PC-9 (cell line): ENCODE measurements around the gene DSCAML1. TPM values are rescaled to one million over a fixed set of nuclear protein-coding genes. Genes with fewer than 3 reads are reported as not detected.

Source experiments
- BruUV-seq: library from RNA; stranded (reverse); fragments of 400-500 nt; replicated peaks from 2 replicates; lab custom pipeline; 2021; lab: Mats Ljungman, UMichigan
- CTCF ChIA-PET: fragments of 300-600 bp; sonication (Branson Sonifier 250); formaldehyde crosslinking; loops from one replicate; lab custom pipeline; 2022; ENCODE audit warnings: antibody characterized with exemption; lab: Charles Lee
- POLR2A ChIA-PET: fragments of 300-600 bp; sonication (Branson Sonifier 250); formaldehyde crosslinking; loops from one replicate; lab custom pipeline; 2022; ENCODE audit warnings: antibody characterized with exemption; ENCODE audit not compliant: unreplicated experiment; lab: Charles Lee
- DNase-seq, 2 experiments: peaks; one replicate each; pipeline versions ENCODE4 v3.0.0 to v3.0.0-alpha.2; 2015 to 2022; ENCODE audit warnings: mixed read lengths in 1 of 2
- H2AFZ ChIP-seq: fragments of 200-600 bp; sonication (generic); 2 replicates; pipeline ENCODE4 v1.8.1; 2017; ENCODE audit warnings: antibody characterized with exemption
- H3F3A ChIP-seq: fragments of 200-600 bp; sonication (generic); 2 replicates; pipeline ENCODE4 v1.8.1; 2017; ENCODE audit warnings: antibody characterized with exemption, mild to moderate bottlenecking, low read depth; ENCODE audit not compliant: insufficient read depth
- H3K27ac ChIP-seq: fragments of 200-600 bp; sonication (generic); 2 replicates; pipeline ENCODE4 v1.6.1; 2016; ENCODE audit warnings: mixed run types
- H3K27me3 ChIP-seq: fragments of 200-600 bp; sonication (generic); 2 replicates; pipeline ENCODE4 v1.6.1; 2016; ENCODE audit warnings: low read depth, mixed run types; ENCODE audit not compliant: insufficient read depth
- H3K36me3 ChIP-seq: fragments of 200-600 bp; sonication (generic); 2 replicates; pipeline ENCODE4 v1.6.1; 2016; ENCODE audit warnings: low read depth, mixed run types
- H3K4me1 ChIP-seq: fragments of 200-600 bp; sonication (generic); replicated peaks from 2 replicates; pipeline ENCODE4 v1.6.1; 2016; ENCODE audit warnings: mixed run types; ENCODE audit not compliant: insufficient read depth
- H3K4me2 ChIP-seq: fragments of 200-600 bp; sonication (generic); 2 replicates; pipeline ENCODE4 v1.6.1; 2017; ENCODE audit warnings: mixed run types
- H3K4me3 ChIP-seq: fragments of 200-600 bp; sonication (generic); 2 replicates; pipeline ENCODE4 v1.6.1; 2016; ENCODE audit warnings: mixed run types
- H3K79me2 ChIP-seq: fragments of 200-600 bp; sonication (generic); 2 replicates; pipeline ENCODE4 v1.6.1; 2017; ENCODE audit warnings: low read depth, mixed run types
- H3K9me2 ChIP-seq: fragments of 200-600 bp; sonication (generic); 2 replicates; pipeline ENCODE4 v1.8.1; 2017; ENCODE audit warnings: mild to moderate bottlenecking; ENCODE audit not compliant: insufficient read depth
- H3K9me3 ChIP-seq: fragments of 200-600 bp; sonication (generic); 2 replicates; pipeline ENCODE4 v1.8.1; 2016; ENCODE audit warnings: low read depth; ENCODE audit not compliant: insufficient read depth
- H4K20me1 ChIP-seq: fragments of 200-600 bp; sonication (generic); 2 replicates; pipeline ENCODE4 v1.8.1; 2017; ENCODE audit not compliant: insufficient read depth
- EZH2 ChIP-seq: fragments of 200-600 bp; sonication (generic); IDR thresholded peaks from 2 replicates; pipeline ENCODE4 v1.8.0; 2017; ENCODE audit warnings: antibody characterized with exemption, low read depth
- intact Hi-C: fragments of 100-400 bp; cut with micrococcal nuclease; formaldehyde crosslinking; loops from one replicate; pipeline ENCODE4 v1.10.0; 2022; ENCODE audit not compliant: unreplicated experiment
- total RNA-seq: library from RNA; stranded (reverse); gene quantifications from 2 replicates; pipeline ENCODE4 v1.2.3, GENCODE V29; 2021
- TF ChIP-seq, protein P1 (sequence below): fragments of 200-600 bp; sonication (generic); conservative IDR thresholded peaks from 2 replicates; pipeline ENCODE4 v1.6.1; 2017; ENCODE audit warnings: mixed run types, antibody characterized with exemption, mild to moderate bottlenecking, moderate library complexity

DSCAML1 gene
- total RNA-seq, 1 experiment from 2014 or later, result not detected

DNA sequence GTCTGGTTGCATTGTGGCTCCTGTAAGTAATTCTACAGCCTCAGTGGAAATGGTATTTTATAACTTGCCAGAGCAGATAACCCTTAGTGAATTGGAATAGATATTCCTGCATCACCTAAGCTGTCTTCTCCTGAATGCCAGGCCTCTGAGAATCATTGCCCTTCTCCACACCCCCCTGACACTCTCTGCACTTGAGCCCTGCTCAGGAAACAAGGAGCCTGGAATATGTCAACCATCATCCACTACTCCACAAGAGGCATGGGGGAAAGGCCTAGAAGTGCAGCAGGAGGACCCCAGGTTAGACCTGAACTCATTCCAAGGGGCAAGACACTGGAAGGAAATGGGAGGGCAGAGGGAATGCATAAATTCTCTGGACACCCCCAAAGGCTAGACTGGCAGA, 72.4 kb downstream of the DSCAML1 start:
- ChIA-PET POLR2A (no interaction called here), CTCF (no interaction called here)
- no TSS peak for BruUV-seq
- H3K36me3 ChIP-seq, result no peaks in the 10 kb centered on the region
- no peak overlapping the region for H3K27ac ChIP-seq
- H3K4me3 ChIP-seq, result no peak overlapping the region
- no peaks in the 10 kb centered on the region for H4K20me1 ChIP-seq
- H3K9me3 ChIP-seq, result no peaks in the 10 kb centered on the region
- intact Hi-C loops, result no loop called here
- H3K27me3 ChIP-seq, result peaks cover 94% of the 10 kb centered on the region
- H3F3A ChIP-seq, result no peaks in the 10 kb centered on the region
- no peaks in the 10 kb centered on the region for H3K4me1 ChIP-seq
- DNase-seq, result no peak
- H3K79me2 ChIP-seq, result no peaks in the 10 kb centered on the region
- no peak overlapping the region for H2AFZ ChIP-seq
- H3K4me2 ChIP-seq, result no peak overlapping the region
- H3K9me2 ChIP-seq, result no peaks in the 10 kb centered on the region
- TF ChIP-seq, protein P1, sequence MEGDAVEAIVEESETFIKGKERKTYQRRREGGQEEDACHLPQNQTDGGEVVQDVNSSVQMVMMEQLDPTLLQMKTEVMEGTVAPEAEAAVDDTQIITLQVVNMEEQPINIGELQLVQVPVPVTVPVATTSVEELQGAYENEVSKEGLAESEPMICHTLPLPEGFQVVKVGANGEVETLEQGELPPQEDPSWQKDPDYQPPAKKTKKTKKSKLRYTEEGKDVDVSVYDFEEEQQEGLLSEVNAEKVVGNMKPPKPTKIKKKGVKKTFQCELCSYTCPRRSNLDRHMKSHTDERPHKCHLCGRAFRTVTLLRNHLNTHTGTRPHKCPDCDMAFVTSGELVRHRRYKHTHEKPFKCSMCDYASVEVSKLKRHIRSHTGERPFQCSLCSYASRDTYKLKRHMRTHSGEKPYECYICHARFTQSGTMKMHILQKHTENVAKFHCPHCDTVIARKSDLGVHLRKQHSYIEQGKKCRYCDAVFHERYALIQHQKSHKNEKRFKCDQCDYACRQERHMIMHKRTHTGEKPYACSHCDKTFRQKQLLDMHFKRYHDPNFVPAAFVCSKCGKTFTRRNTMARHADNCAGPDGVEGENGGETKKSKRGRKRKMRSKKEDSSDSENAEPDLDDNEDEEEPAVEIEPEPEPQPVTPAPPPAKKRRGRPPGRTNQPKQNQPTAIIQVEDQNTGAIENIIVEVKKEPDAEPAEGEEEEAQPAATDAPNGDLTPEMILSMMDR, result no peak
- no peak for TF ChIP-seq EZH2

DNA sequence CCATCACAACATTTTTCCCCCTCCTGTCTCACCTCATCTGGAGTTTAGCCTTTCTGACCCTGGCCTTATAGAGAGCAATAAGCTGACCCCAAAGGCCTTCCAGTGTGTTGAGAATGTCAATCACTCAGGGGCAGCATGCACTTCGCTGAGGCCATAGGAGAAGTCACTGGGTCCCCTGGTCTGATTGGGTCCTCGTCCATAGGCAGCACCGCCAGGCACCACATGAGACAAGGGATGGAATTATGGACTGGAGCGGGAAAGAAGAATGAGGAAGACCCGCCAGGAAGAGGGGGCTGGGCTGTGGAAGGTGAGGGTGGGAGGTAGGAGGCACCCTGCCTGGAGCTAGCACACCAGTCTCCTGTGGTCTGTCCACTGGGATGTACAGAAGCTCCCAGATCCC, 72.9 kb downstream of the DSCAML1 start:
- H3K4me3 ChIP-seq, result no peak overlapping the region
- no TSS peak for BruUV-seq
- H3K9me2 ChIP-seq, result no peaks in the 10 kb centered on the region
- CTCF ChIA-PET, result no interaction called here
- H4K20me1 ChIP-seq, result no peaks in the 10 kb centered on the region
- H2AFZ ChIP-seq, result no peak overlapping the region
- no peaks in the 10 kb centered on the region for H3K4me1 ChIP-seq
- H3F3A ChIP-seq, result no peaks in the 10 kb centered on the region
- TF ChIP-seq, protein P1, result no peak
- TF ChIP-seq EZH2, result no peak
- DNase-seq, result no peak
- no peak overlapping the region for H3K4me2 ChIP-seq
- H3K36me3 ChIP-seq, result no peaks in the 10 kb centered on the region
- H3K9me3 ChIP-seq, result no peaks in the 10 kb centered on the region
- POLR2A ChIA-PET, result no interaction called here
- H3K27ac ChIP-seq, result no peak overlapping the region
- H3K79me2 ChIP-seq, result no peaks in the 10 kb centered on the region
- H3K27me3 ChIP-seq, result peaks cover 94% of the 10 kb centered on the region
- intact Hi-C loops, result no loop called here

DNA sequence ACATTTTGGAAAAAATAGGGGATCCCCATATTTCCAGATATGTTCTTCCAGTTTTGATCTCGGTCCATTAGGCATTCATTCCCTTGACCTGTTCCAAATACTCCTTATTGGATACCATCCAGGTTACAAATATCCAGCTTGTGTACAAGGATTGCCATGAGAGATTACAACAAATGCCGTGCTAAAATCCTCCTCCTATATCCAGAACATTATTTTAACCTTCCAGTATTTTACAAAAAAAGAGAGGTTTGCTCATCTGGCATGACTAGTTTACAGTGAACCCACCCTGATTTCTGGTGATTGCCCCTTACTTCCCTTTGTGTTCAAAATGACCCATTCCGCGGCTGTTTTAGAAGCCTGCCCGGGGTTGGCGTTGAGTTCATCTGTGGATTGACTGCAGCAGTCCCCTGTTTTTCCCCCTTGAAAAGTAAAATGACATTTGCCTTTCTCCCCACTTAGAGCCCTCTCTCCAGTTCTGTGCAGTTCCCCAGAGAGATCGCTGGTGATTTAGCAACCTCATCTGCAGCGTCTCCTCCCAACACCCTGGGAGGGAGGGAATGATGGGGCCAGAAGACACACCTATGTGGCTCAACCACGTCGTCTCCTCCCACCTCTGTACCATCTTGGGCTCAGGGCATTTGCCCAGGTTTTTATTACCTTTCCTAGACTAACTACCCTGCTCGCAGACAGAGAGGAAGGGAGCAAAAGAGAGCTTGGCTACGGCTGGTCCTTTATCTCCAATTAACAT, 73.6 kb downstream of the DSCAML1 start:
- CTCF ChIA-PET, result no interaction called here
- no peaks in the 10 kb centered on the region for H3K79me2 ChIP-seq

More for the DNA sequence above, 73.6 kb downstream of the DSCAML1 start:
- Histone ChIP-seq H3K36me3 (no peaks in the 10 kb centered on the region), H3K4me1 (no peaks in the 10 kb centered on the region), H3F3A (no peaks in the 10 kb centered on the region), H3K4me2 (no peak overlapping the region), H3K4me3 (no peak overlapping the region), H3K9me3 (no peaks in the 10 kb centered on the region), H4K20me1 (no peaks in the 10 kb centered on the region), H3K27ac (no peak overlapping the region), H2AFZ (no peak overlapping the region), H3K9me2 (no peaks in the 10 kb centered on the region), H3K27me3 (peaks cover 94% of the 10 kb centered on the region)
- no peak for DNase-seq
- BruUV-seq, result no TSS peak
- TF ChIP-seq EZH2, result no peak
- TF ChIP-seq, protein P1, result no peak
- POLR2A ChIA-PET, result no interaction called here
- intact Hi-C loops, result no loop called here
